Kidney tubule cell (primary cell): Measurements from ENCODE around the gene SERPINB3.
A peak's percentile ranks its signal among the peaks of the same experiment; 100 is the strongest.
"Not testable (repeated sequence)": the region's sequence is repeated elsewhere in the genome, so short reads cannot be mapped to it uniquely, and the experiment has no call there.

ENCODE experiments used
- DNase-seq: peaks from one replicate; pipeline ENCODE4 v3.0.0-alpha.2; 2018; ENCODE audit warnings: low spot score

Gene SERPINB3

GRCh38 chr18:63661750-63662149, at the start of gene SERPINB3:
Gene SERPINB3 (minus strand): TSS chr18:63661893. CDS start chr18:63661216, 677 bp downstream.
- DNase-seq = not testable (repeated sequence)

DNA sequence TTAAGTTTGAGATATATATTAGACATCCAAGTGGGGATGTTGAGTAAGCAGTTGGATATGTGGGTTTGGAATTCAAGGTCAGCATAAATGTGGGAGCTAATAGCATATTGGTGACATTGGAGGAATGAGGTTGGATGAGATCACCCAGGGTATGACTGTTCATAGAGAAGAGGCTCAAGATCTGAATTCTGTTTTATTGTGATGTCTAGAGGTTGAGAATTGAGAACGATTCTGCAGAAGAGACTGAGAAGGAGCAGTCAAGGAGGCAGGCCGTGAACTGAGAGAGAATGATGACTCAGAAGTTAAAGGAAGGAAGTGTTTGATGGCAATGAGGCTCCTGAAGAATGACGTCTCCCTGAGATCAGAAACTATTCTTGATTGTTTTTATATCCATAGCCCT, 47.0 kb upstream of the SERPINB3 start:
- DNase-seq = peak; percentile 83

GRCh38 chr18:63707816-63708215, 46.1 kb upstream of the SERPINB3 start:
- no peak for DNase-seq

DNA sequence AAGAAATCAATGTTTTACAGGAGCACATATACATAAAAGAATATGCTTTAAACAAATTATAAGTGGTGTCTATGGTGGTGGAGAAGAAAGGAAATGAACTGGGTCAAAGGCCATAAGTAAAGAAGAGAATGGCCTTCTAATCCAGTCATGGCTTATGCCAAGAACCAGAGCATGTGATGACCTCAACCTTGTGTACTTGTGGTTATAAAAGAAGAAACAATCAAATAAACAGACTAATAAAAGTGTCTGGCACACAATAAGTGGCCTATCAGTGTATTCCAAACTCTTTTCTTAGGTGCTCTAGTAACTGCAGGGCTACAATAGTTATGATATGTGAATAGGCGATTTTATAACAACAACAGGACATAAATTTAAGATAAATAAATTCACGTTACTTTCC, 43.7 kb upstream of the SERPINB3 start:
- no peak for DNase-seq

DNA sequence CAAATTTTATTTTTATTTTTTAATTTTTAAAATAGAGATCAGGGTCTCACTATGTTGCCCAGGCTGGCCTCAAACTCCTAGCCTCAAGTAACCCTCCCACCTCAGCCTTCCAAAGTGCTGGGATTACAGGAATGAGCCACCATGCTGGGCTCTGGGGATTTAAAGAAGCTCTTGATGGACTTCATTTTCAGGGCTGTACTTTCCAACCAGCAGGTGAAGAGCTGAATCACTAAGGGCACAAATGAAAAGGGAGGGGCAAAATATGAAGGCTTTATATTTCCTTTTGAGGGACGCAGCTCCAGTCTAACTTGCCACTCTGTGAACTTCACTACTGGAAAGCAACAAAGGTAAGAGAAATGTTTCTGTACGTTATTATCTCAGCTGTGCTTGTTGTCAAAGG, 41.0 kb upstream of the SERPINB3 start, which contains the start of gene SERPINB11:
Gene SERPINB11 (plus strand): TSS at position 301 of the 400 bp plus-strand sequence. CDS start 7,234 bp downstream, outside the sequence.
- no peak for DNase-seq

DNA sequence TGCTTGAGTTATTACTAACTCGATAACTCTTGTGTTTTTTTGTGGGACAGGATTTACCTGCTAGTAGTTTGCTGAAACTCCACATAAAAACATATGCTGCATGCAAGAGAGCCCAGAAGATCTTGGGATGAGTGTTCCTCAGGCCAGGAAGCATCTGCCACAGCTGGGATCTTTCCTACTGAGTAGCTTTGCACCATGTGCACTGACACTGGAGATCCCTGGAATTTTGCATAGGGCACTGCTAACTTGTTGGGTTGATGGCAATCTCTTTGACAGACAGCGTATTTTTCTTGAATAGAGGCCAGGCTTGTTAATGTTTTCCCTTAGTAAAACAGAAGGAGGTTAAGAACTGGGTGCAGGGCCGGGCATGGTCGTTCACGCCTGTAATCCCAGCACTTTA, 40.3 kb upstream of the SERPINB3 start:
- DNase-seq = peak; percentile 53

- no peak for DNase-seq
Measured at GRCh38 chr18:63700501-63700900, 38.8 kb upstream of the SERPINB3 start.

- peak; percentile 22 for DNase-seq
Measured at GRCh38 chr18:63697097-63697660, 35.5 kb upstream of the SERPINB3 start.

DNA sequence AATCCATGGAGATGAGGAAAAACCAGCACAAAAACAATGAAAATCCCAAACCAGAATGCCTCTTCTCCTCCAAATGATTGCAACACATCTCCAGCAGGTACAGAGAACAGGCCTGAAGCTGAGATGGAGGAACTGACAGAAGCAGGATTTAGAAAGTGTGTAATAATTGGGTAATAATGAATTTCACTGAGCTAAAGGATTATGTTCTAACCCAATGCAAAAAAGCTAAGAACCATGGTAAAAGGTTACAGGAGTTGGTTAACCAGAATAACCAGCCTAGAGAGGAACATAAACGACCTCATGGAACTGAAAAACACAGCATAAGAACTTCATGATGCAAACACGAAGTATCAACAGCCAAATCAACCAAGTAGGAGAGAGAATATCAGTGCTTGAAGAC, 27.4 kb upstream of the SERPINB3 start:
- no peak for DNase-seq

GRCh38 chr18:63686871-63687270, 25.2 kb upstream of the SERPINB3 start:
- no peak for DNase-seq

- no peak for DNase-seq
Measured at GRCh38 chr18:63684718-63685117, 23.0 kb upstream of the SERPINB3 start.

DNA sequence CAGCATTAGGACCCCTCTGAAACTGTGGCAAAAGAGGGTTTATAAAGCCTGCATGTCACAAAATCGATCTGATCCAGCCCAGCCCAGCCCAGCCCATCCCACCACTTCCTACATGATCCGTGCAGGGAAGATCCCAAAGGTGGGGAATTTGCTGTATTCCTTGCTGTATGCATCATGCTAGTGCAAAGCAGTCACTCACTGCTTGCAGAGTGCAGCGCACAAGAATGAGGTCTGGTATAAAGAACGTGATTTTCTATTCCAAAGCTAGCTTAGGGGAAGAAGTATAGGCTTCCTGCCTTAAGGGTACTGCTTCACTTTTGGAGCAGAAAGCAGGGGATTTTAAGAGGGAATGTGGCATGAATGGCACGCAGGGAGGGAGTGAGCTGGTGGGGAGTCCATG, 22.2 kb upstream of the SERPINB3 start:
- DNase-seq = no peak

DNA sequence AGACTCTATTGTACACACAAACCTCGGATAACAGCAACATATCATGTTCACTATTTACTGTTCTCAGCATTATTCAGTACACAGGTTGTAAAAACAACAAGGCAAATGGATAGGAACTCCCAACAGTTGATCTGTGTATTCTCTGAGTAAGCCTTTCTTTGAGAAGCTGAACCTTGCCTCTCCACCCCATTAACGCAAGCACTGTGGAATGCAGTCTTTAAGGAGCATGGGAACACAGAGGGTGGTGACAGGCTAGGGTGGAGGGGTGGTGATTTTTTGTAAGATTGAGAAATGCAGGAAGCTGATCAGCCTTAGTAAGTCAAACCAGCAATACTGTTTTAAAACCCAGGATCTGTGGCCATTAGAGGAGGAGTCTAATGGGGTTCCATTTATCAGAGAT, 21.5 kb upstream of the SERPINB3 start:
- DNase-seq = peak; percentile 88

DNA sequence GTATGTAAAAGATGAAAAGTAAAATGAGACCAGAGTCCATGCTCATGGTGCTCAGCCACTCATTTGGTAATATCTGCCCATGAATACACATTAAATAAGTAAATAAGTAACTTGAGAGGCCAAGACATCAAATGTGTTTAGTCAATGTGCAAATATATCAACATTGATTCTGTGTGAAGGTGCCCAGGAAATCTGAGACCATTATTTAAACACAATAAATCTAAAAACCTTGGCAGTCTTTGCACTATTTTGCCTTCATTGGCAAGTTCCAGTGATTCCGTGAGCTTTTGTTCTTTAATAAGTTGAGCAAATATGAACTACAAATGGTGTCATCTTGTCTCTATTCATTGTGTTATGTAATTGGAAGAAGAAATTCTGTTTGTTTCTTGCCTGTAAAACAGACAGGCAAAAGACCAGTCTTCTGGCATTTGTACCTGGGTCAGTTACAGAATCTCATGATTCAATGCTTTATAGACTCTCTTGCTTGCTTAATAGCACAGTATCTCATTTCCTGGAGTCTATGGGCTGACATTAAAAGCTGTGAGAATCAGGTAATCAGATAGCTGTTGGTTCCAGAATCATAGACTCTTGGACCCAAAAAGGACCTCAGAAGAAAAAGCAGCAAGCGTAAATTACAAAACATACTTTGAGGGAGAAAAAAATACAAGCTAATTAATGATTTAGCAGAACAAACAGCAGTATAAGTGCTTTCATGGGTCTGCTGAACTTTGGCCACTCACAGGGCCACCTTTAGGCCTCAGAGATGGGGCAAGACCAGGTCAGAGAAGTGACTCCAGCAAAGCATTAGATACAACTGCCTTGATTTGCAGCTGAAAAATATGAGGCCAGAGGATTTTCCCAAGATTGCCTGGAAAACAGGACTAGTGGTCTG, 20.0 kb upstream of the SERPINB3 start:
- no peak for DNase-seq

DNA sequence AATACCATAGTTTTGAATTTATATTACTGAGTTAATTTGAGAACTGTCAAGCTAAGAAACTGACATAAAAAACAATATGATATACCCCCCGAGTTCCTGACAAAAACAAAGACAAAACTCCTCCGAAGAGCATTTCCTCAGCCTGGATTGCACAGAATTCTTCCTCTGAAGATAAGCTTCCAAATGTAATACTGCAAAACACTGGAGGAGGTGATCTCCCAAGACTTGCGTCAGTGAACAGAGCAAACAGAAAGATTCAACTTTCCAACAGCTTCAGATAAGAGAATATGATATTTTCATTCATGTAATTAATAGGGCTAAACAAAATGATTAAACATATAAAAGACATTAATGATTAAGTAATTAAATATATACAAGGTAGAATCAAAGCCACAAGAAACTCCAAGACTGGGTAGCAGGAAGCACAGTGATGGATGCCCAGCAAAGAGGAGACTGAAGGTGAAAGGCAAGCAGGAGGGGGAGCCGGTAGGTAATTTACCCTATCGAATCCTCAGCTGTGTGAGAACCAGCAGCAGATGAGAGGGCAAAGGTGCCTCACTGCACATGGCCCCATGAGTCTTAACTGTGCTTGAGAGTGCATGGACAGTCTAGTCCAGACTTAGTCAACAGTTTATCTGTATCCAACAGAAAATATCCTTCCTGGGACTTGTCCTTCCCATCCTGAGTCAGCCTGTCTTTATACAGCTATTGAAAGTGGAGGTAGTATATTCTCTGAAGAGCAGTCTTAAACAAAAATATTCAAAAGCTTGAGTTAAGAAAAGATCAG, 18.3 kb upstream of the SERPINB3 start:
- DNase-seq = no peak

DNA sequence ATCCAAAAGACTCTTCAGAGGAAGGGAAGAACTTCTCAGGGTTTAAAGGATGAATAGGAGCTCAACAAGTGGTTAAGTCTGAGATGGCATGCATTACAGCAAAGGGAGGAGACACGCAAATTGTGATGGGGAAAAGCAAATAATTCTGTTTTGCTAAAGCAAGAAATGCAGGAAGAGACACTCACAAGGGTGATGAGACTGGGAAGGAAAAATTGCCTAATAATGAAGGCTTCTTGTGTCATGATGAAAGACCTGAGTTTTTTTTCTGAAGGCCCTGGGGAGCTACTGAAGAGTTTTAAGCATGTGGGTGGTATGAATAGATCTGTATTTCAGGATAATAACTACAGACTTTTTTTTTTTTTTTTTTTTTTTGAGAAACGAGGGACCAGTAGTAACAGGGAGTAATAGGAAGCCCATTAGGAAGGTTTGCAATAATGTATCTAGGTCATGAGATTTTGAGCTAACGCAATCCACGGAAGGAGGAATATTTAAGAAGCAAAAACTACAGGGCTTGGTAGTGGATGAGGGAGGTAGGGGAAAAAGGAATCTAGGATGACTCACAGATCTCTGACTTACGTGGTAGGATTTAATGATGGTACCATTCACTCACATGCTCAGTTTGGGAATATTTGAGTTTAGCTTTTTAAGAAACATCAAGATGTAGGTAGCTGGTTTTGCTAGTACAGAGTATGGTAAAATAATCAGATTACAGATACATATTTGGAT, 16.0 kb upstream of the SERPINB3 start:
- DNase-seq = no peak

DNA sequence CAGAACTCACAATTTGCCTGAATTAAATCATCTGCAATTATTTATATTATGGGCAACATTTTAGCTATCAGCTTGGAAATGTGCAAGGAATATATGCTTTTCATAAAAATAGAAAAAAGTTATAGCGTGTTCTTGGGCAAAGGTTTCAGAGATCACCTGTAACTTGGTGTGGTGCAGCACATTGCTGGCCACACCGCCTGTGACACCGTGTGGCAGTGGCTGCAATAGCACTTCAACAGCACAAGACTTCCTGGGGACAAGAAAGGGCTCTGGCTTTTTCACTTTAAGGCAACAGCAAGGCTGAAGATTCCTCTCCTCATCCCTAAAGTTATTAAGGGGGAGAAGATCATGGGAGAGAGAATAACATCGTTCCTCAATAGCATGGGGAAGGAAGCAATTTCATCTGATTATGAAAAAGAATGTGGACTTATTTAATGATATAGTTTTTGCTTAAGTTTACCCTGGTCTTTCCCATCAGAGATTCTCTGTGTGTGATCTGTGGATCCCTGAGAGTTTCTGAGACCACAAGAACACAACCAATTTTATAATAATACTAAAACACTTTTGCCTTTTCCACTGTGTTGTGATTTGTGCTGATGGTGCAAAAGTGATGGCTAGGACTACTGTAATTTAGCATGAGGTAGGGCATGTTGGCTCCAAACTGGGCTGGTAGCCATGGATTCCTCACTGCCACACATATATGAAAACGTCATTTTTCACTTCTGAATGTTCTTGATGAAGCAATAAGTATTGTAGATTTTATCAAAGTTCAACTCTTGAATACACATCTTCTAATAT, 15.0 kb upstream of the SERPINB3 start:
- peak; percentile 44 for DNase-seq

- no peak for DNase-seq
Measured at GRCh38 chr18:63664571-63664970, 2.9 kb upstream of the SERPINB3 start.

- not testable (repeated sequence) for DNase-seq
Measured at GRCh38 chr18:63658920-63659319, 2.8 kb downstream of the SERPINB3 start.

DNA sequence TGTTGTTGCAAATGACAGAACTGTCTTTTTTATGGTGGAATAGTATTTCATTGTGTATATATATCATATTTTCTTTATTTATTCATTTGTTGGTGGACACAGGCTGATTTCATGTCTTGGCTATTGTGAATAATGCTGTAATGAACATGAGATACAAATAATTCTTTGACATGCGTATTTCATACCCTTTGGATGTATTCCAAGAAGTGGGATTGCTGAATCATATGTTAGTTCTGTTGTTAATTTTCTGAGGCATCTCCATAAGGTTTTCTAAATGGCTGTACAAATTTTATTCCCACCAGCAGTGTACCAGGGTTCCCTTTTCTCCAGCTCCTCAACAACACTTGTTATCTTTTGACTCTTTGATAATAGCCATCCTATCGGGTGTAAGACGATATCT, 11.4 kb downstream of the SERPINB3 start:
- not testable (repeated sequence) for DNase-seq

GRCh38 chr18:63648241-63648640, 13.5 kb downstream of the SERPINB3 start:
- DNase-seq = peak; percentile 58
